CD14-positive monocyte (primary cell): ENCODE measurements around the gene GSTA5. TPM values are rescaled to one million over a fixed set of nuclear protein-coding genes. Genes with fewer than 3 reads are reported as not detected.

Experiments used
- polyA plus RNA-seq, 3 donors: library from polyadenylated mRNA; depleted of rRNA in 1 of 3; unstranded in 2 of 3; stranded (reverse) in 1 of 3; fragments of 300-500 nt in 2 of 3; fragments of >200 nt in 1 of 3; fragmentation: Illumina TruSeq in 2 of 3; gene quantifications; 1 replicate in 2 of 3; 2 replicates in 1 of 3; pipeline ENCODE4 v1.2.3, GENCODE V29; 2012 to 2021

GSTA5 gene
- polyA plus RNA-seq, 3 donors: not detected

Other genes with a start within 250 kb of the GSTA5 start
- gene TMEM14A, start 169.7 kb downstream of the GSTA5 start, polyA plus RNA-seq: under 1 TPM; 0.08 to 0.23 (median 0.20) TPM
- gene GSTA2, start 77.3 kb downstream of the GSTA5 start, polyA plus RNA-seq: not detected
- not detected for gene GSTA1, start 37.0 kb downstream of the GSTA5 start, polyA plus RNA-seq
- gene GSTA3, start 68.9 kb upstream of the GSTA5 start, polyA plus RNA-seq: not detected
- gene GSTA4, start 154.5 kb upstream of the GSTA5 start, polyA plus RNA-seq: under 1 TPM; 0.34 to 0.41 (median 0.36) TPM
- 1 to 10 TPM; 1.6 to 4.6 (median 3.5) TPM for gene CILK1, start 221.0 kb upstream of the GSTA5 start, polyA plus RNA-seq
- 100 to 1,000 TPM in 1 of 3 donors, 10 to 100 TPM in 2; 47.7 to 105 (median 61.5) TPM for gene FBXO9, start 224.6 kb upstream of the GSTA5 start, polyA plus RNA-seq